ENCODE data around the gene TIMM29. TPM values are rescaled to one million over a fixed set of nuclear protein-coding genes. Genes with fewer than 3 reads are reported as not detected.

TIMM29 gene
- total and polyA plus RNA-seq, 2 of the 13 experiments (the other 11 are each of a cell fraction or from before 2014, with no cell fraction given), result 7.1 to 33.8 TPM

DNA sequence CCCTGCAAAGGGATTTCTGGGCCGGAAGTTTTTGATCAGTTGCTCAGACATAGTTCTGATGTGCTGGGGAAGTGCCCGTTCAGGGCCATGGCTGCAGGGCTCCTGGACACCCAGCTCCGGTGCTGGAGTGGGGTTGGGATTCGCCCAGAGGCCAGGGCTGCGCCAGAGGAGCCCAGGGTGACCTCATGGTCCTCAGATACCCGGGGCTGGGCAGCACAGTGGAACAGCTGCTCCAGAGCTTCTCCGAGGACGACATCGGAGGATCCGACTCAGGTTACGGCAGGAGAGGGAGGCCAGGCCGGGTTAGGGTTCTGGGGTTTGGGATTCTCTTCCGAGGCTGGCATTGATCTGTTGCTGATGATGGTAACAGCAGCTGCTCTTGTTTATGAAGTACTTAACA is 36.4 kb upstream of the TIMM29 start:
- H3K4me1 ChIP-seq (ENCODE audit: insufficient read depth, low read length), result peaks cover 12% of the 10 kb centered on the region
- H2AFZ ChIP-seq (ENCODE audit: low read length), result no peak overlapping the region
- FAIRE-seq (no peak), ATAC-seq (no peak), DNase-seq (ENCODE audit: low spot score) (no peak)
- in situ Hi-C loops (cut with HindIII; ENCODE audit: extremely low pct_ligation_motif_present, low pct_unique_long_range_greater_than_20kb) (no loop called here), intact Hi-C loops (cut with micrococcal nuclease; ENCODE audit: unreplicated experiment) (no loop called here)
- WGBS (ENCODE audit: low lambda C conversion rate), result 97% methylated on average over 13 of the region's 13 CpGs
- peaks cover 28% of the 10 kb centered on the region for H3K79me2 ChIP-seq (ENCODE audit: insufficient read depth, low read length)
- POLR2A ChIA-PET, result no interaction called here
- no peak overlapping the region for H3K4me2 ChIP-seq (ENCODE audit: low read depth, low read length)
- H3K27ac ChIP-seq (ENCODE audit: extremely low read length, insufficient read depth, low read length), result no peak overlapping the region
- no peak overlapping the region for H3K4me3 ChIP-seq (replicated peaks in 1 of 3; ENCODE audit: insufficient read depth in 1 of 3, low read depth in 2 of 3, low read length in 3 of 3)
- no peaks in the 10 kb centered on the region for H3K27me3 ChIP-seq (ENCODE audit: control insufficient read depth in 1 of 2, insufficient read depth in 2 of 2, low read length in 2 of 2)
- no peak overlapping the region for H3K9ac ChIP-seq (ENCODE audit: insufficient read depth, low read depth, low read length)
- H3K9me3 ChIP-seq (ENCODE audit: low read length), result no peaks in the 10 kb centered on the region
- CTCF ChIA-PET (ENCODE audit: low intra/inter-chr PET ratio, low total read pairs), result no interaction called here
- peaks cover 0 to 5% of the 10 kb centered on the region in 2 experiments; a peak in 2 of 5 replicates for H3K36me3 ChIP-seq (replicated peaks in 1 of 2; ENCODE audit: control insufficient read depth in 1 of 2, insufficient read depth in 2 of 2, low read length in 2 of 2)
- H4K20me1 ChIP-seq (ENCODE audit: insufficient read depth, low read length), result peaks cover 26% of the 10 kb centered on the region; the same call in 1 of the 2 replicates
- BruUV-seq (replicated peaks), result no TSS peak
- TF ChIP-seq, protein P1, sequence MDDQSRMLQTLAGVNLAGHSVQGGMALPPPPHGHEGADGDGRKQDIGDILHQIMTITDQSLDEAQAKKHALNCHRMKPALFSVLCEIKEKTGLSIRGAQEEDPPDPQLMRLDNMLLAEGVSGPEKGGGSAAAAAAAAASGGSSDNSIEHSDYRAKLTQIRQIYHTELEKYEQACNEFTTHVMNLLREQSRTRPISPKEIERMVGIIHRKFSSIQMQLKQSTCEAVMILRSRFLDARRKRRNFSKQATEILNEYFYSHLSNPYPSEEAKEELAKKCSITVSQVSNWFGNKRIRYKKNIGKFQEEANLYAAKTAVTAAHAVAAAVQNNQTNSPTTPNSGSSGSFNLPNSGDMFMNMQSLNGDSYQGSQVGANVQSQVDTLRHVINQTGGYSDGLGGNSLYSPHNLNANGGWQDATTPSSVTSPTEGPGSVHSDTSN (CRISPR knock-in tag; IDR thresholded peaks at IDR 0.05; ENCODE audit: borderline replicate concordance), result no peak
- TF ChIP-seq, protein P2, sequence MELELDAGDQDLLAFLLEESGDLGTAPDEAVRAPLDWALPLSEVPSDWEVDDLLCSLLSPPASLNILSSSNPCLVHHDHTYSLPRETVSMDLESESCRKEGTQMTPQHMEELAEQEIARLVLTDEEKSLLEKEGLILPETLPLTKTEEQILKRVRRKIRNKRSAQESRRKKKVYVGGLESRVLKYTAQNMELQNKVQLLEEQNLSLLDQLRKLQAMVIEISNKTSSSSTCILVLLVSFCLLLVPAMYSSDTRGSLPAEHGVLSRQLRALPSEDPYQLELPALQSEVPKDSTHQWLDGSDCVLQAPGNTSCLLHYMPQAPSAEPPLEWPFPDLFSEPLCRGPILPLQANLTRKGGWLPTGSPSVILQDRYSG (CRISPR knock-in tag; IDR thresholded peaks at IDR 0.05), result no peak
- TF ChIP-seq MTF1 (CRISPR knock-in tag; IDR thresholded peaks at IDR 0.05) (no peak), MXD4 (CRISPR knock-in tag; IDR thresholded peaks at IDR 0.05) (no peak), TEAD3 (CRISPR knock-in tag; optimal IDR thresholded peaks at IDR 0.05; ENCODE audit: borderline replicate concordance) (no peak), LCORL (IDR thresholded peaks at IDR 0.05) (no peak), LCORL (CRISPR knock-in tag; IDR thresholded peaks at IDR 0.05) (no peak)
- TF ChIP-seq, protein P3, sequence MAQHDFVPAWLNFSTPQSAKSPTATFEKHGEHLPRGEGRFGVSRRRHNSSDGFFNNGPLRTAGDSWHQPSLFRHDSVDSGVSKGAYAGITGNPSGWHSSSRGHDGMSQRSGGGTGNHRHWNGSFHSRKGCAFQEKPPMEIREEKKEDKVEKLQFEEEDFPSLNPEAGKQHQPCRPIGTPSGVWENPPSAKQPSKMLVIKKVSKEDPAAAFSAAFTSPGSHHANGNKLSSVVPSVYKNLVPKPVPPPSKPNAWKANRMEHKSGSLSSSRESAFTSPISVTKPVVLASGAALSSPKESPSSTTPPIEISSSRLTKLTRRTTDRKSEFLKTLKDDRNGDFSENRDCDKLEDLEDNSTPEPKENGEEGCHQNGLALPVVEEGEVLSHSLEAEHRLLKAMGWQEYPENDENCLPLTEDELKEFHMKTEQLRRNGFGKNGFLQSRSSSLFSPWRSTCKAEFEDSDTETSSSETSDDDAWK (CRISPR knock-in tag; IDR thresholded peaks at IDR 0.05), result no peak

All from HepG2 (cell line).